MCF 10A (cell line): ENCODE measurements around the gene PIK3IP1. TPM values are rescaled to one million over a fixed set of nuclear protein-coding genes. Genes with fewer than 3 reads are reported as not detected.

Source experiments
- BruUV-seq: library from RNA; stranded (reverse); fragments of 400-500 nt; replicated peaks from 2 replicates; lab custom pipeline; 2021; lab: Mats Ljungman, UMichigan
- CTCF ChIA-PET: fragments of 300-600 bp; sonication (Branson Sonifier 250); formaldehyde crosslinking; extraction: SDS; loops from one replicate; lab custom pipeline; 2021; ENCODE audit warnings: antibody characterized with exemption, inconsistent platforms; lab: Yijun Ruan, JAX
- POLR2A ChIA-PET: fragments of 300-600, 350-650 bp; sonication (Branson Sonifier 250); formaldehyde crosslinking; extraction: SDS; loops from one replicate; lab custom pipeline; 2020; ENCODE audit warnings: antibody characterized with exemption, inconsistent platforms; lab: Yijun Ruan, JAX
- DNase-seq: peaks from one replicate; pipeline ENCODE4 v3.0.0-alpha.2; 2018; ENCODE audit not compliant: unreplicated experiment
- H3K27ac Mint-ChIP-seq: one replicate; pipeline ENCODE4 v1.8.0; 2022; ENCODE audit warnings: mild to moderate bottlenecking, low read depth, mixed read lengths; ENCODE audit not compliant: unreplicated experiment
- H3K27me3 Mint-ChIP-seq: one replicate; pipeline ENCODE4 v1.8.0; 2022; ENCODE audit warnings: mixed read lengths; ENCODE audit not compliant: insufficient read depth, unreplicated experiment
- H3K36me3 Mint-ChIP-seq: one replicate; pipeline ENCODE4 v1.8.0; 2022; ENCODE audit warnings: mild to moderate bottlenecking, moderate library complexity, mixed read lengths; ENCODE audit not compliant: insufficient read depth, unreplicated experiment
- H3K4me1 Mint-ChIP-seq: one replicate; pipeline ENCODE4 v1.8.0; 2022; ENCODE audit warnings: mixed read lengths; ENCODE audit not compliant: insufficient read depth, unreplicated experiment
- H3K4me3 Mint-ChIP-seq: one replicate; pipeline ENCODE4 v1.8.0; 2022; ENCODE audit warnings: mild to moderate bottlenecking, moderate library complexity, mixed read lengths; ENCODE audit not compliant: unreplicated experiment
- H3K9me3 Mint-ChIP-seq: one replicate; pipeline ENCODE4 v1.8.0; 2022; ENCODE audit warnings: mixed read lengths; ENCODE audit not compliant: unreplicated experiment
- intact Hi-C: fragments of 100-400 bp; cut with micrococcal nuclease; formaldehyde crosslinking; loops from 2 replicates; pipeline ENCODE4 v1.14.1; 2022
- total RNA-seq: library from RNA; stranded (reverse); gene quantifications from 2 replicates; pipeline ENCODE4 v1.2.3, GENCODE V29; 2022
- TF ChIP-seq, protein P1 (sequence below): fragments of 200-600 bp; IDR thresholded peaks from one replicate; pipeline ENCODE4 v1.8.0; 2022; ENCODE audit warnings: antibody characterized with exemption, mild to moderate bottlenecking; ENCODE audit not compliant: unreplicated experiment

Gene PIK3IP1
- total RNA-seq, 1 experiment from 2014 or later, result 0.93 TPM

DNA sequence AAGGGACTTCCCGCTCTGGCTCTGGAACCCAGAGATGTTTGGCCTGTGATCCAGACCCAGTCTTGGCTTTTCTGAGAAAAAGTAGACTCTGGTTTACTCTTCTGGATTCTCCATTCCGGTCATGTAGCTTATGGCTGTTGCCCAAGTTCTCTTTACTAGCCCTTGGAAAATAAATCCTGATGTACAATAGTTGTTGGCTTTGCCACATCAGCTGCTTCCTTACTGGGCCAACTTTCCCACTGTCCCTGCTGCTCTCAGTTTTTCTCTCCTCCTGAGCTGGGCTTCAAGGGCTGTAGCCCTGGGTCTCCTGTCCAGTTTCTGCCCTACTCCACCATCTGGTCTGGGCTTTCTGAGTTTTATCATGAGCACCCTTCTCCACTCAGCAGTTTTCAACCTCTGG, 41.4 kb upstream of the PIK3IP1 start:
- TF ChIP-seq, protein P1, sequence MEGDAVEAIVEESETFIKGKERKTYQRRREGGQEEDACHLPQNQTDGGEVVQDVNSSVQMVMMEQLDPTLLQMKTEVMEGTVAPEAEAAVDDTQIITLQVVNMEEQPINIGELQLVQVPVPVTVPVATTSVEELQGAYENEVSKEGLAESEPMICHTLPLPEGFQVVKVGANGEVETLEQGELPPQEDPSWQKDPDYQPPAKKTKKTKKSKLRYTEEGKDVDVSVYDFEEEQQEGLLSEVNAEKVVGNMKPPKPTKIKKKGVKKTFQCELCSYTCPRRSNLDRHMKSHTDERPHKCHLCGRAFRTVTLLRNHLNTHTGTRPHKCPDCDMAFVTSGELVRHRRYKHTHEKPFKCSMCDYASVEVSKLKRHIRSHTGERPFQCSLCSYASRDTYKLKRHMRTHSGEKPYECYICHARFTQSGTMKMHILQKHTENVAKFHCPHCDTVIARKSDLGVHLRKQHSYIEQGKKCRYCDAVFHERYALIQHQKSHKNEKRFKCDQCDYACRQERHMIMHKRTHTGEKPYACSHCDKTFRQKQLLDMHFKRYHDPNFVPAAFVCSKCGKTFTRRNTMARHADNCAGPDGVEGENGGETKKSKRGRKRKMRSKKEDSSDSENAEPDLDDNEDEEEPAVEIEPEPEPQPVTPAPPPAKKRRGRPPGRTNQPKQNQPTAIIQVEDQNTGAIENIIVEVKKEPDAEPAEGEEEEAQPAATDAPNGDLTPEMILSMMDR, result no peak
- Mint-ChIP-seq H3K9me3 (no peaks in the 10 kb centered on the region), H3K27me3 (no peaks in the 10 kb centered on the region), H3K4me1 (no peaks in the 10 kb centered on the region), H3K36me3 (peaks cover 62% of the 10 kb centered on the region), H3K27ac (no peak overlapping the region), H3K4me3 (no peak overlapping the region)
- no TSS peak for BruUV-seq
- DNase-seq, result no peak
- intact Hi-C loops, result no loop called here
- POLR2A ChIA-PET, result interaction anchor here (1.4 to 2.0 kb wide), 3 partner anchors 10 to 20 kb away, joined by 4 to 9 read pairs (median 5); partner anchors contain the start of gene PATZ1
- CTCF ChIA-PET, result interaction anchor here (0.5 to 2.4 kb wide), 6 partner anchors 8 to 731 kb away, joined by 3 to 9 read pairs (median 4); no protein-coding TSS in a partner anchor

DNA sequence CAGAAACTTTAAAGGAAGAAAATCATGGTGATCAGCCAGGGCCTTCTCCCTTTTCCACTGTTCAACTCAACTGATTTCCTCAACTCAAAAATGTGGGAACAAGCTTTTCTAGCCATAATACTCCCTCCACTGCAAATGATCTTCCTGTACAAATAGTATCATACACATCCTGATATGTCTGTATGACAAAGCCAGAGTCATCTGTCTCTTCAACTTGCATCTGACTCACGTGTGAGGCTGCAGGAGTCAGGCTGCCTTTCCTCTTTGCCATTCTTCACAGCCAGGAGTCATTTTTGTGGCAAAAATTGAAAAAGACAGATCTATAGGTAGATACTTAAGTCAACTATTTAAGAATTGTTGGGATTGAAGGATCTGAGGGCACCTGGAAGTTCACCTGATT, 40.6 kb upstream of the PIK3IP1 start:
- Mint-ChIP-seq H3K4me1 (no peaks in the 10 kb centered on the region), H3K27ac (no peak overlapping the region), H3K4me3 (no peak overlapping the region), H3K27me3 (no peaks in the 10 kb centered on the region), H3K36me3 (peaks cover 62% of the 10 kb centered on the region), H3K9me3 (no peaks in the 10 kb centered on the region)
- CTCF ChIA-PET, result interaction anchor here (0.6 to 0.8 kb wide), 3 partner anchors 9 to 732 kb away, joined by 3 read pairs; no protein-coding TSS in a partner anchor
- BruUV-seq, result no TSS peak
- TF ChIP-seq, protein P1, result no peak
- DNase-seq, result no peak
- POLR2A ChIA-PET, result interaction anchor here (2.0 kb wide), 1 partner anchor 9 kb away, joined by 9 read pairs; no protein-coding TSS in a partner anchor
- intact Hi-C loops, result no loop called here

GRCh38 chr22:31332010-31332409, 39.7 kb upstream of the PIK3IP1 start:
- Mint-ChIP-seq H3K9me3 (no peaks in the 10 kb centered on the region), H3K4me3 (no peak overlapping the region), H3K27me3 (no peaks in the 10 kb centered on the region), H3K4me1 (no peaks in the 10 kb centered on the region), H3K36me3 (peaks cover 59% of the 10 kb centered on the region), H3K27ac (no peak overlapping the region)
- TF ChIP-seq, protein P1, result no peak
- no TSS peak for BruUV-seq
- POLR2A ChIA-PET, result no interaction called here
- DNase-seq, result no peak
- intact Hi-C loops, result no loop called here
- CTCF ChIA-PET, result interaction anchor here (0.6 kb wide), 1 partner anchor 253 kb away, joined by 3 read pairs; no protein-coding TSS in a partner anchor

GRCh38 chr22:31329453-31330215, 37.3 kb upstream of the PIK3IP1 start:
- no TSS peak for BruUV-seq
- TF ChIP-seq, protein P1, result no peak
- Mint-ChIP-seq H3K9me3 (no peaks in the 10 kb centered on the region), H3K27ac (no peak overlapping the region), H3K4me3 (no peak overlapping the region), H3K36me3 (peaks cover 60% of the 10 kb centered on the region), H3K27me3 (no peaks in the 10 kb centered on the region), H3K4me1 (no peaks in the 10 kb centered on the region)
- POLR2A ChIA-PET, result no interaction called here
- CTCF ChIA-PET, result interaction anchor here (2.0 kb wide), 1 partner anchor 16 kb away, joined by 7 read pairs; no protein-coding TSS in a partner anchor
- no peak for DNase-seq
- intact Hi-C loops, result no loop called here
